ENCODE results near the gene DDOST.

The DDOST gene

DNA sequence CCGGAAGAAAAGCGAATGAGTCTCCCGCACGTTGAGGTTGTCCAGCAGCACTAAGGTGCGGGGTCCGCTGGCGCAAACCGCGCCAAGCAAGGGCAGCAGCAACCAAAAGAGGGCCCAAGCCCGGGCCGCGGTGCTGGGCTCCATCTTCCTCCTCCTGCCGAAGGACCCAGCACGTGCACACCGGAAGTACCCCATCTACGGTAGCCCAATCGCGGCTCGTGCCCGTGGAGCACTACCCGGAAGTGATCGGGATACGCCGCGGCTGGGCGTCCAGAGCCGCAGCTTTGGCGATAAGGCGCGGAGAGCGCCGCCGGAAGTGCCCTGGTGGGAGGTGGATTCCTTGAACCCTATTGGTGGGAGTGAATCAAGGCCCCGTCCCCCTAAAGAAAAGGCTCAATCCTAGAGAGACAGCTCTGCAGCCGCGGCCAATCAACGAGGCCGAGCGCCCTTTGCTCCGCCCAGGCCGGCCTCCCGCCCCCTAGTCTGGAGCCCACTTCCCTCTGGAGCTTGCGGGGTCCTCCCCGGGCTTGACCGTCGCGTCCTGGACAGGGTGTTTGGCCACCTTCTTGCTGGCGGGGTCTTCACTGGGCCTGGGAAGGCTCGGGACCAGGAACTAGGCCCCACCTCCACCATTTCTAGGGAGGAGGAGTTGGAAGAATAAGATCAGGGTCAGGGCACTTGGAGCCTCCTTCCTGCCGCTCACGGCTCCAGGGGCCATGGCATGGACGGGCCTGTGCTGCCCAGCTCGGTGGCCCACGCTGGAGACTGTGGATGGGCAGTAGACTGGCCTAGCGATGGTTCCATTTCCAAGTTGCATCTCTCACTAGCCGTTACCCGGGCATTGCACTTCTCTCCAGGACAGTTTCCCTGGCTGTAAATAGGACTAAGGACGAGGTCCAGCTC lies at the start of gene DDOST:
Gene DDOST, minus strand, starts transcription at position 163 of the 903 bp plus-strand sequence. Its CDS starts 19 bp downstream, at position 144.
- peak; percentile 95 for DNase-seq

DNA sequence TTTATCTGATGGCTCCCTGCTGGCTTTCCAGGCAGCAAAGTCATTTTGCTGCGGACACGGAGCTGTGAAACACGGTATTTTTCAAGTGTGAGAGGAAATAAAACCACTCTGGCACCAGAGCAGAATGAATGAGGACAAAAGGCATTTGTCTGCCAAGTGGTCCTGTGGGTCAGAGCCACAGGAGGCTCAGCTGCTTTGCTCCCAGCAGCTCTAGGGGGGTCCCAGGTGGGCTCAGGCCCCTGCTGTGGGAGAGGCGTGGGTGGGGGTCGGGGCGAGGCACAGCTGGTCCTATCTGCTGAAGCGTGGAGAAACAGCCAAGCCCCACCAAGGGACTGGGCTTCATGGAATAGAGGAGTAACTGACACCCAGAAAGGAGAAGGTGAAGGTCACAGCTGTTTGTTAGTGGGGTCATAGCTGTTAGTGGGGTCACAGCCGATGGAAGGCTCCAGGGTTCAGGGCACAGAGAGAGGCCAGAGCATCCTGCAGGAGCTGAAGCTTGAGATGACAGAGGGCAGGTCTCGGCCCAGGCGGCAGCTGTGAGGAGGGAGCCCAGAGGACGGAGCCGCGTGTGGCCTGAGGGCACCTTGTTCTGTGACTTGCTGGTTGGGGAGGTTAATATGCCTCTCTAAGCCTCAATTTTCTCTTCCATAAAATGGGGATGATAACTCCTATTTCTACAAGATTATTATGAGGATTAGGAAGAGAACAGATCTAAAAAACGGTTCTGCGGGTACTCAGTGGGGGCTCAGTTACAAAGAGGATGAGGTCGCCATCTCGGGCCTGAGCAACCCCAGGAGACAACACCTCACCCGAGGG lies 49.5 kb upstream of the DDOST start:
- DNase-seq: no peak

DNA sequence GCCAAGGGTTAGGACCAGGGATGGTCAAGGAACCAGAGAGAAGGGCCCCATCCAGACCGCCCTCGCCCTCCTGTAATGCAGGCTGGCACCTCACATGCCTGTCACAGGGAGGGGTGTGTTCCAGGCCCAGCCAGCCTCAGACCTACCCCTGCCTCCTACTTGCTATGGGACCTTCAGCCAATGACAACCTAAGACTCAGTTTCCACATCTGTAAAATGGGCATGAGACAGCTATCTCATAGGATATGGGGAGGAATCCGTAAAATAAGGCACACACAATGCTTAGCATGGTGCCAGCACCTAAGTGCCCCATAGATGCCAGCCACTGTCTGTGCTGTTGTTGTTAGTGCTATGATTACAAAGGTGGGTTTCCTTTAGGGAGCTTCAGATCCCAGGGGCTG lies 48.7 kb upstream of the DDOST start:
- no peak for DNase-seq

- DNase-seq: no peak
These were observed 47.7 kb upstream of the DDOST start for GRCh38 chr1:20708891-20709290.

DNA sequence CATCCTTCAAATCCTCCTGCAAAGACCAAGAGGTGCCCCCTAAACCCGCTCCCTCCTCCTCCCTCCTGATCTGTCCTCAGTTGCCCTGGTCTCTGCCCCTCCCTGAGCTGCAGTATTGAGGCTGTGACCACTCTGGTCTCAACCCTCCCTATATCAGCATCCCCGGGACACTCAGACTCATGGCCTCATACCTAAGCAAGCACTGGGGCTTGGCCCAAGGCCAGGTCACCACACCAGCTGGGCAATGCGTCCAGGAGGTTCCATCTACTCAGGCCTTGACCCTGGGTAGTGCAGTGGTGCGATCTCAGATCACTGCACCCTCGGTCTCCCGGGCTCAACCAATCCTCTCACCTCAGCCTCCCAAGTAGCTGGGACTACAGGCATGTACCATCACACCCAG lies 46.9 kb upstream of the DDOST start:
- no peak for DNase-seq

GRCh38 chr1:20706841-20707240 lies 45.7 kb upstream of the DDOST start:
- no peak for DNase-seq

DNA sequence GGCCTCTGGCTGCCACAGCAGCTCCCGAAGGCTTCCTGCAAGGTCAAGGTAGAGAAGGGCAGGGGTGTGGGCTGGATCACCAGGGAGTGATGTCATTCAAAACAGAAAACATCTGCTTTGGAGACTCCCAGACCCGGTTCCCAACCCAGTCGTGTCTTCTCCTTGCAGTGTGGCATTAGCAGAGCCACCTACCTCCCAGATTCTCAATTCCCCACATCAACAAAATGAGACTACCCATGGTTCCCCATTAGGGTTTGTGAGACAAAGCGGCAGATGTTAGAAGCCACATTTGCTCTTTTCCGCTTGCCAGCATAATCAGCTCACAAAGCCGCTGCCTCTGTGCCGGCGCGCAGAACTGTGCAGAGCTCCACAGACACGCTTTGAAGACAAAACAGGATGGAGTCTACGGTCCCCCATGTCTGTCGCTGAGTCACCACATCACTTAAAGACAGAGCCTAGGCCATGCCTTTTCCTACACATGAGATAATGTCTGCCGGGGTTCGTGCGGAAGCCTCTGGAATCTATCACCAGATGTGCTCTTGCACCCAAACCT lies 44.1 kb upstream of the DDOST start:
- no peak for DNase-seq

GRCh38 chr1:20704390-20705202 lies 43.4 kb upstream of the DDOST start:
- no peak for DNase-seq

DNA sequence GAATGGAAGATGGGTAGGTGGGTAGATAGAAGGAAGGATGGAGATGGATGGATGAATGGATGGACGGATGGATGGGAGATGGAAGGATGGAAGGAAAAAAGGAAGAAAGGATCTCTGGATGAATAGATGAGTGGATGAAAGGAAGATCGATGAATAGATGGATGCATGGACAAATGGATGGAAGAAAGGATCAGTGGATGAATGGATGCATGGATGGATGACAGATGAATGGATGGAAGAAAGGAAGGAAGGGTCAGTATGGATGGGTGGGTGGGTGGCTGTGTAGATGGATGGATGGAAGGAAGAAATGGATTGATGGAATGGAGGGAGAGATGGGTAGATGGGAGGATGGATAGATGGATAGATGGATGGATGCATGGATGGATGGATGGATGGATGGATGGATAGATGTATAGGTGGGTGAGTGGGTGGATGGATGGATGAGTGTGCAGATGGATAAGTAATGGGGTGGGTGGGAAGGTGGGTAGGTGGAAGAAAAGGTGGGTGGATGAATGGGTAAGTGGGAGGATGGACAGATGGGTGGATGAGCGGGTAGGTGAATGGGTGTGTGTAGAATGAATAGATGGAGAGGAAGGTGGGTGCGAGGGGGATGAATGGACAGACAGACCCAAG lies 42.1 kb upstream of the DDOST start:
- DNase-seq: no peak

DNA sequence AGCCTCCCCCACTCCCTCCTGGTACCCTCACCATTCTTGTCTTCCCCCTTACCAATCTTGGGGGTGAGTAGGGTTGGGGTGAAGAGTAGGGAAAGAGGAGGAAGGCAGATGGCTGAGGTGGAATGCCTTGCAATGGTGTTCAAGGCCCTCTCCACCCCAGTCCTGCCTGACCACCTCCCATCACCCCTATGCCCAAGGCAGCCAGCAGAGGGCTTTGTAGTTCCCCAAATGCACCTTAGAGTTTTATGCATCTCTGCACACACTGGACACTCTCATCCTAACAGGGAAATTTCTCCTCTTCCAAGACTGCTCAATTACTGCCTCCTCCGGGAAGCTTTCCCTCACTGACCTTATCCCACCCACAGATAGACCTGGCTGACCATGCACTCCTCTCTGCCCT lies 41.2 kb upstream of the DDOST start:
- no peak for DNase-seq

GRCh38 chr1:20701847-20702246 lies 40.7 kb upstream of the DDOST start:
- no peak for DNase-seq

- no peak for DNase-seq
These were observed 40.3 kb upstream of the DDOST start for GRCh38 chr1:20701446-20701845.

DNA sequence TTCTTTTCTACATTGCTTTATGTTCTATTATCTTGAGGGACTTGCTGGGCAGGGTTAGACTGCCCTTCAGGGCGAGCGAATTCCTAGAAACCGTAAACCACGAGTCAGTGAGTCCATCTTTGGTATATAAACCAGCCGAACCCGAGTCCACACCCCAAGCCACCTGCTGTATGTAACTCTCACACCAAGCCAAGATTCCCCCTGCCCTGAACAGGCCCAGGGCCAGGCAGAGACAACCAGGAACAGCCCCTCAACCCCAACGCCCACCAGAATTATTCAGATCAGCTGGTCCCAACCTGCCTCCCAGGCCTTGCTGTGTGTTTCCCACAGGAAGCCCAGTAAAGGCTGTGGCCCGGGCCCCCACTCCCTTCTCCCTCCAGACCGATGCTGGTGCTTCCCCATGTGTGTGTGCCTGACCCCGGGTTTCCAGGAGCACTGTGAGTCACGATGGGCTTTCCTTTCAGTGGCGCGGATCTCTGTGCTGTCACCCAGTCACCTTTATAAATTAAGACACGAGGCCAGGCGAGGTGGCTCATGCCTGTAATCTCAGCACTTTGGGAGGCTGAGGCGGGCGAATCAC lies 39.6 kb upstream of the DDOST start:
- DNase-seq: no peak

- DNase-seq: peak; percentile 58
These were observed 38.4 kb upstream of the DDOST start for GRCh38 chr1:20699558-20699957.

DNA sequence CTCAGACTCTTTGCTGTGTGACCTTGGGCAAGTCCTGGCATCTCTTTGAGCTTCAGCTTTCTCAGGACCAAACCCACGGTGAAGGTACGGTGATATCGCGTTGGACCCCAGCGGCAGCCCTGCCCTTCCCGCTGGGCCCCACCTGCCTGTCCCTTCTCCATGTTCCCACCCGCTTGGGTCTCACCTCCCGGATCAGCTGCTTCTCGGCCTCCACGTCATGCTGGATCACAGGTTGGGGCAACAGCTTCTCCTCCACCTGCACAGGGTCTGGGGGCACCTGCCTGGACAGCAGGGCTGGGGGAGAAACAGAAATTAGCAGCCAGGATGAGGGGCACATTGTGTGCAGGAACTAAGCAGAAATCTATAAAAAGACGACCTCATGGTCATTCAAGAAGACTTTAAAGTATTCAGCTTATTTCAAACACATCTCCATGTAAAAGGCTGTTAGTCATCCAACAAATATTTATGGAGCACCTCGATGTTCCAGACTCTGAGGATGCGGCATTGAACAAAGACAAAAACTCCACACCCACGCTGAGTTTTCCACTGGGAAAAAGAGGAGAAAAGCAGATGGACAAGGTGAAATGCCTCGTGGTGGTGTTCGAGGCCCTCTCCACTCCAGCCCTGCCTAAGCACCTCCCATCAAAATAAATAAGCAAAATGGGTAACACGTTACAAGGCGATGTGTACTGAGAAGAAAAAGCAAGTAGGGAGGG lies 37.2 kb upstream of the DDOST start:
- no peak for DNase-seq

- DNase-seq: no peak
These were observed 36.4 kb upstream of the DDOST start for GRCh38 chr1:20697563-20697962.

DNA sequence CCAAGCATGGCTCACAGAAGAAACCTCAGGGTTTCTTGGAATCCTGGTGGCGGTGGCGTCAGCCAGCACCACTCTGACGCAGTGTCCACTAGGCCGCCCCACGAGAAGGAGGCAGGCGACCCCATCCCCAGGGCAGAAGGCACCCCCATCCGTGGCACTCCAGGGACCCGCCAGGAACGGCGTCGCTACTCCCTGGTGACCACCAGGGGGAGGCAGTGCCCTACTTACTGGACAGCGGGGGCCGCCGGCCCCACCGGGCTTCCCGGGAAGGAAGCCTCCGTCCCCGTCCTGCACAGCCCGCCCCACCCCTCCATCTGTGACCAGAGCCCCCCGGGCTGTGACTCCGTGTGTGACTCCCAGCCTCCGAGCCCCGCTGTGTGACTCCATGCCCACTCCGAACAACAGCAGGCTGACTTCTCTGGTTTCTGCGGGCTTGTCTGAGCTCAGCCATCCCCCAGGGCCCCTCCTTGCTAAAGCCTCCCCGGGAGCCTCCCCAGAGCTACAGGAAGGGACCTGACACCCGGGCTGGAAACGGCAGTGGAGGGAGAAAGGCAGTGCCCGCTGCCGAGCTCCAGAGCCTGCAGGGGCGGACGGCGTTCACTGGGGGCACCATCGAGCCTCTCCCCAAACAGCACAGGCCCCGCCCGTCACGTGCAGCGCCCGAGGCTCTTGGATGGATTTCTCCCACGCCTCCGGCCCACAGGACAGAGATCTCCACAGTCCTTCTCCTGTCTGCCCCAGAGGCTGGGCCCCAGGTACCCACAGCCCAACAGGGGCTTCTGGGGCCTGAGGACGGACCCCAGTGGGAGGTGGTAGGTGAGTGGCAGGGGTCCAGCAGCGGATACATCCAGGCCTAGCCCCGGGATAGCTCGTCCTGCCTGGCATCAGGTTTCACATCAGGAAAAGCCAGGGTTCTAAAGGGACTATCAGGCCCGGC lies 35.5 kb upstream of the DDOST start:
- DNase-seq: peak; percentile 51

GRCh38 chr1:20695515-20695914 lies 34.3 kb upstream of the DDOST start:
- DNase-seq: no peak

- DNase-seq: no peak
These were observed 32.5 kb upstream of the DDOST start for GRCh38 chr1:20693623-20694022.

GRCh38 chr1:20691872-20692271 lies 30.7 kb upstream of the DDOST start:
- DNase-seq: no peak
